Activated CD8-positive, alpha-beta memory T cell treated with anti-CD3 and anti-CD28 coated beads, Interleukin-2, amount 50 U/mL, for 24 hours (primary cell): Measurements from ENCODE around the gene VSTM2A.
"Not testable (repeated sequence)": the region's sequence is repeated elsewhere in the genome, so short reads cannot be mapped to it uniquely, and the experiment has no call there.

Source experiments
- DNase-seq: peaks from one replicate; pipeline ENCODE4 v3.0.0-alpha.2; 2020; ENCODE audit errors: extremely low read depth

The VSTM2A gene, protein sequence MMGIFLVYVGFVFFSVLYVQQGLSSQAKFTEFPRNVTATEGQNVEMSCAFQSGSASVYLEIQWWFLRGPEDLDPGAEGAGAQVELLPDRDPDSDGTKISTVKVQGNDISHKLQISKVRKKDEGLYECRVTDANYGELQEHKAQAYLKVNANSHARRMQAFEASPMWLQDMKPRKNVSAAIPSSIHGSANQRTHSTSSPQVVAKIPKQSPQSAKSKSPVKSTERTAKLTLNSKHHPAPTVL

DNA sequence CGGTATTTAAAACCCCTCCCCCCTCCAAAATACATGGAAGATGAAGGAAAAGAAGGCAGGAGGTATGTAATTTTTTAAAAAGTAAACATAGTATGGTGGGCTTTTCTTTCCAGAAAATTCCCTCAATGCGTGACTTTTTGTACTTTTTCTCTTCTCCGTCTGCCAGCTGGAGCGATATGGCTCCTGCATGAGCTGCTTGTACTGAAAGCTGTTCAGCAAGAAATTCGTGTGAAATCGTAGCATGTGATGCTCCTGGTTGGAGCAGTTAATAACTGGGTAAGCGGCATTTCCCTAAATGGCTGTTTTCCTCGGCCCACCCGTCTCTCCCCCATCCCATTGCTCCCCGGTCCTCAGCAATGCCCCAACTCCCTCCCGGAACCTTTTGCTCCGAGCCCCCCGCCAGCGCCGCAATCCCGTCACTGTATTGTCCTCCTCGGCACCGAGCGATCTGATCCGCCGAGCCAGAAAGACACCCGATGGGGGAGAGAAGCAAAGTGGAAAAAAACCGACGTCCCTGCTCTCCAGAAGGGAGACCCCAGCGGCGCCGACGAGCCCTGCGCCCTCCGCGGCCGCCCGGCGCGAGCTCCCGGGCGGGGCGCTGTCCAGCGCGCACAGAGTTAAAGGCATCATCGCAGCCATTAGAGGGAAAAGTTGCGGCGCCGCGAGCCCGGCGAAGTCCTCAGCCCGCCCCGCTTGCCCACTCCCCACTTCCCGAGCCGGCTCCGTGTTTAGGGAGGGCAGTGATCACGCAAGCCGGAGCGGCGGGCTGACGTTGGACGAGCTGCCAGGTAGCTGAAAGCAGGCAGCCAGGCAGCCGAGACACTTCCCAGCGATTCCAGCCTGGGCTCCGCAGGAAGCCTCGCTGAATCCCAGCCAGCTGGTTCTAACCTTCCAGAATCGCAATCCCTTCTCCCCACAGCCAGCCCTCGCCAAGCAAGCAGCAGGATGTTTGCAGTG lies at the start of gene VSTM2A:
Gene VSTM2A, plus strand, starts transcription at position 707 of the 957 bp plus-strand sequence. CDS start 356 bp downstream, outside the sequence.
- DNase-seq = no peak

DNA sequence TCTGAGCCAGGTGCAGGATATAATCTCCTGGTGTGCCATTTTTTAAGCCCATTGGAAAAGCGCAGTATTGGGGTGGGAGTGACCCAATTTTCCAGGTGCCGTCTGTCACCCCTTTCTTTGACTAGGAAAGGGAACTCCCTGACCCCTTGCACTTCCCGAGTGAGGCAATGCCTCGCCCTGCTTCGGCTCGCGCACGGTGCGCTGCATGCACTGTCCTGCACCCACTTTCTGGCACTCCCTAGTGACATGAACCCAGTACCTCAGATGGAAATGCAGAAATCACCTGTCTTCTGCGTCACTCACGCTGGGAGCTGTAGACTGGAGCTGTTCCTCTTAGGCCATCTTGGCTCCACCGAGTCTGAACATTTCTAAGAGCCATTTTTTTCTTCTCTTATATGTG lies 37.6 kb upstream of the VSTM2A start:
- DNase-seq = not testable (repeated sequence)

DNA sequence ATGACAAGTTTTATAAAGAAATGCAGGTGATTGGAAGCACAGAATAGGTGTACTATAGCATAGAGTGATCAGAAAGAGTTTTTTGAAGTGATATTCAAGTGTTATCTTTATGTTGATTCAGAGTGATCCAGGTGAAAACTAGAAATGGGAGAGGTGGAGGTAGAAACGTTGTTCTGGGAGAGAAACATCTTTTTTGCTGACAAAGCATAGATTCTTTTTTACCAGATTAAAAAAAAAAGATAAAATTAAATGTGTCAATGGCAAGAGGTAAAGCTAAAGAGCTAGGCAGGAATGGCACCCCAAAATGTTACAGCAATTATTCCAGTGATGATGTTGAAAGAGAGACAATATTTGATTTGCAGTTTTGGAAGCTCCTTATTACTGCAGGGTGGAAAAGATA lies 12.6 kb upstream of the VSTM2A start:
- DNase-seq = no peak

DNA sequence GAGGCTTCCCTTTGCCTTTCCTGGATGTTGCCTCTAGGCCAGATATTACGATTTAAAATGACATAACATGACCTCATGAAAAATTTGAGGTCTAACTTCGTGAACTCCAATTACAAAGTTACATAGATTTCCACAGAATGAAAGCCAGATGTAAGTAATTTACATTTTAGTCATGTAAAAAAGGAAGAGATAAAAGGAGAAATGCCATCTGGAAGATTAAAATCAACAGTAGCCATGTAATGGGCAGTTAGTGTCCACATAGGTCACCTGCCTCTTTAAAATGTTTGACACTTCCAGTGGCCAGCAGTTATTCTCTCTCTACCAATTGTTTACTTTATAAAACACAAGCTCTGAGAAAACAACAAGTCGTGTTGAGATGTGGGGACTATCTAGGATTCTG lies 4.1 kb upstream of the VSTM2A start:
- DNase-seq = no peak

DNA sequence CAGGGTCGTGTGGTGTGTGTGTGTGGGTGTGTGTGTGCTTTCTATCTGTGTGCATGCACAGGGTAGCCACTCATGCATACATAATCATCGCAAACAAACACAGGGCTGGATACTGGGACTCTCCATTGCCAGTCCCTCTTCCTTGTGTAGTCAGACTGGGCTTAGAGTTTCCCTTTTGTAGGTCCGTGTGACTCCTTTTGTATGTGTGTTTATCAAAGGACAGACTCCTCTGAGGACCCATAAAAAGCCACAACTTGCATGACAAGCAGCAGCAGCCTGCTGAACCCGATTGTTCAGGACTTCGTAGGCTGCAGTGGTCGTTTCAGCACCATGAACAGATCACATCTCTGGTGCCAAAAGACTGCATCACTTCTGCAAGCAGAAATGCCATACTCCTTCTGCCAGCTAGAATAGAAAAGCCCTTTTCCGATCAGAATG lies 895 bp downstream of the VSTM2A start:
- no peak for DNase-seq

DNA sequence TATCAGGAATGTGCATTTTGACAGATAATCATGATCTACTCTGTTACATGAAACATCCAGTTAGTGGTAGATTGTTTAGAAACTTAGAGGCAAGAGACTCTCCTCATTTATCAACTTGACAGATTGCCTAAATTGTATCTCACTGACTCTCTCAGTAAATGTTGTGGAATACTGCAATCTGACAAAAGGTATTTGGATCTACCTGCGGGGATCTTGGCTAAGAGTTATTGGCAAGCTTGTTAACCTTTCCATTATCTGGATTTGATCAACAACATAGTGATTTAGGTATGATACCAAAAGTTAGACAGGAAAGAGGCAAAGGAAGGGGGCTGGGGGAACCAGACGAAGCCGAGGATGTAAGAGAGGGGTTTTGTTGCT lies 2.0 kb downstream of the VSTM2A start:
- DNase-seq = no peak

DNA sequence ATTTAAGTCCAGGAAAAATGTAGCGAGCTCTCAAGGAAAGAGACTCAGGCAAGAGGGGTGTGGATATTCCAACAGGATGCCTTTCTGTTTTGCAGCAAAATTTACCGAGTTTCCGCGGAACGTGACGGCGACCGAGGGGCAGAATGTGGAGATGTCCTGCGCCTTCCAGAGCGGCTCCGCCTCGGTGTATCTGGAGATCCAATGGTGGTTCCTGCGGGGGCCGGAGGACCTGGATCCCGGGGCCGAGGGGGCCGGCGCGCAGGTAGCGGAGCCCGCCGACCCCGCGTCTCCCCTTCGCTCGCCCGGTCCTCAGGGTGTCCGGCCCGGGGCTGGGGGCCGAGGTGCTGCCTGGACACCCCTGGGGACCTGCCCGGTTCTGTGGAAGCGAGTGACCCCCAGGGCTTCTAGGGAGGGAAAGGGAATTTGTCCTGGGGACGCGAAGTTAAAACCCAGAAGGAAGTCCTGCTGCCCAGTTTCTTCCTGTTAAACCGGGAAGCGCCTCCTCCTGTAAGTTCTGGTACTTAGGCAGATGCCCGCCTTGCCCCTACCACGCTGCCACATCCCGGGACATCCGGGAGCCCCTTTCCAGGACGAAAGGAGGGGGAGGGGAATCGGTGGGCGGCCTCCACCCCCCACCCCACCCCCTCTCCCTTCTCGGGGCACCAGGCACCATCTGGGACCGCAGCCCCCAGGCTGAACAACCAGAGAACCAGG lies 2.5 kb downstream of the VSTM2A start:
- DNase-seq = no peak

DNA sequence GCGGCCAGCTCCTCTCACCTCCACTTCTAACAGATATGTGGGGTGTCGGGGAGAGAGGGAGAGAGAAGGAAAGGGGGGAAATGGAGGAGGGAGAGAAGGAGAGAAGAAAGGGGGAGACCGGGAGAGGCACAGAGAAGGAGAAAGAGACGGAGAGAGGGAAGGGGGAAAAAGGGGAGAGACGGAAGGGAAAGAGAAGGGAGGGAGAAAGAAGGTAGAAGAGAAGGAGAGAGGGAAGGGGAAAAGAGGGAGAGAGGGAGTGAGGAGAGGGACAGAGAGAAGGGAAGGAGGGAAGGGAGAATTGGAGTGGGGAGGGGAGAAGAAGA lies 3.0 kb downstream of the VSTM2A start:
- no peak for DNase-seq

DNA sequence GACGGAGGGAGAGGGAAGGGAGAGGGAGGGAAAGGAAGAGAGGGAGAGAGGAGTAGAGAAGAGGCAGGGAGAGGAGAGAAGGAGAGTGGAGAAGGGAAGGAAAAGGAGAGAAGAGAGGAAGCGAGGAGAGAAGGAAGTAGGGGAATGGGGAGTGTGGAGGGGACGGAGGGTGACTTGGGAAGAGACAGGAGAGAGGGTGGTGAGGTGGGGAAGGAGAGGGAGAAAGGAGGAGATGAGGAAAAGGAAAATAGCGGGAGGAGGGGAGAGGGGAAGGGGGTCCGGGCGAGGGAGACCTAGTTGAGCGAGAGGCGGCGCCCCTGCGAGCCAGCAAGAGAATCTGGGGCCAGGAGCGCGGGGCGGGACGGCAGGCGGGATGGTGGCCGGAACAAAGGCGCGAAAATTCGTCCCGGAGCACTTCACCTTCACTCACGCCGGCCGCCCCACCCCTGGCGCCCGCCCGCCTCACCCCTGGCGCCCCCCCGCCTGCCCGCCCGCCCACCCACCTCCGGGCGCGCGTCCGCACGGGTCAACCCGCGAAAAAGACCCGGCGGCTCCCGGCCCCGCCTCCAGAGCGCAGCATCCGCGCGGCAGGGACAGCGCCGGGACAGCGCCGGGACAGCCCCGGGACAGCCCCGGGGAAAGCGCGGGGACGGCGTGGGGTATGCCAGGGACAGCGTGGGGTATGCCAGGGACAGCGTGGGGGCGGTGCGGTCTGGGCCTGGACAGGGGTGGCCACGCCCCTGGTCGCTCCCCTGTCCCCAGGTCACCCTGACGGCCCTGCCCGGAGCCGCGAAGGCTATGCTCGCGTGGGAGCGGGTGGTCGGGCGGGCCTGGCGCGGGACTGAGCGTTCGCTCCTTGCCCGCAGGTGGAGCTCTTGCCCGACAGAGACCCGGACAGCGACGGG lies 4.2 kb downstream of the VSTM2A start:
- DNase-seq = no peak

DNA sequence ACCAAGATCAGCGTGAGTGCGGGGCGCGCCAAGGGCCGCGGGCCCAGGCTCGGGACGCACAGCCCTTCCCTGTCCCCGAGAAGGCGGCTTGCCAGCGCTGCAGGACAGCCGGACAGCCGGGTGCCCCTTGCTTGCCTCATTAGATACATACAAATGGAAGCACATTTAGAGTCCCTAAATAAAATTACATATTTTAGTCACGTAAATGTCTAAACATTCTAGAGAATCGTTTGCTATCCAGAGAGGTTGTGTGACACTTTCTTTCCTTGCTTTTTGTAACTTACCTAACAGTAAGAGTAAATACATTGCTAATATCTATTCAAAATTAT lies 4.8 kb downstream of the VSTM2A start:
- no peak for DNase-seq

DNA sequence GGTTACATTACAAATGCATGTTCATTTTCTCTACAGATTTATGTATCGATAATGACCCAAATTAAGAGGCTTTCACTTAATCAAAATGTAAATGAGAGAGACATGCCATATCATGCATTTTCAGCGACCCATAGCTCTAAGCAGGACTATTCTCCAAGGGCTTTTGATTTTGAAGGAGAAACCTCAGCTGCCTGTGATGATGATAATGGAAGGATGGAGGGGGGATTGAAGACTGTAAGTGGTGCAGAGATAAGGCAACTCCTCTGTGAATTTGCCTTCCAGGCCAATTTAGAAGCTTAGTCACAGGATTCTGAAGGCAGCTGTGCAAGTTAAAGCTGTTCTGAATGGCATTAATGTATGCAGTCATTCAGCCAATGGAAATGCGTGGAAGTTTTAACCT lies 8.3 kb downstream of the VSTM2A start:
- DNase-seq = no peak

DNA sequence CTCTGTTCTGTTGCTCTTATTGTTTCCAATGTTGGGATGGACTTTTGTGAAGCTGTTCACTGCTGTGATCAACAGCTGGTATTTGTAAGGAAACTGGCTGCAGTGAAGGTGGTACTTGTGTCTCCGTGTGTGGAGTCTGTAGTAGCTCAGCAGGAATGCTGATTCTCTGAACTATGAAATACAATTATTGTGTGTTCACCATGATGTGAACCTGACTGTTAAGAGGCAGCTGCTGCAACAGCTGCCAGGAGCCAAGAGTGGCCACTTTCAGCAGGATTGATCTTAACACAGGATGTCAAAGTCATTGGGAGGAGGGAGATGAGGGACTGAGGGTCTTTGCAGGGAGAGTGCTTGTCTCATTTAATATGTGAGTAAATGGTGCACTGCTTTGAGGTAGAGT lies 13.9 kb downstream of the VSTM2A start:
- DNase-seq = no peak

DNA sequence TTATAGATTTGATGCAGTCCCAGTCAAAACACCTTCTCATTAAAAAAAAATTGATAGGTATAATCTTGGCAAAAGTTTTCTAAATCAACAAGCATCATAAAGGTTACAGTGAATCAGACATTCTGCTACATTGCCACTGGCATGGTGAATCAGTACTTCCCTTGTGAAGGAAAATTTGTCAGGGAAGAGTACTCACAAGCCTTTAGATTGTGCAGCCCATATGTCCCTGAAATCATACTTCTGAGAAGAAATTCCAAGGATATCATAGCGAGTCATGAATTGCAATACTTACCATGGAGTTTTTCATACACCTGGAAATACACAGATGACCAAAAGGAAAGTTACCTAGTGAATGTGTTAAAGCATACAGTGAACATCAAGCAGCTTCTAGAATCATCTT lies 17.2 kb downstream of the VSTM2A start:
- DNase-seq = no peak

DNA sequence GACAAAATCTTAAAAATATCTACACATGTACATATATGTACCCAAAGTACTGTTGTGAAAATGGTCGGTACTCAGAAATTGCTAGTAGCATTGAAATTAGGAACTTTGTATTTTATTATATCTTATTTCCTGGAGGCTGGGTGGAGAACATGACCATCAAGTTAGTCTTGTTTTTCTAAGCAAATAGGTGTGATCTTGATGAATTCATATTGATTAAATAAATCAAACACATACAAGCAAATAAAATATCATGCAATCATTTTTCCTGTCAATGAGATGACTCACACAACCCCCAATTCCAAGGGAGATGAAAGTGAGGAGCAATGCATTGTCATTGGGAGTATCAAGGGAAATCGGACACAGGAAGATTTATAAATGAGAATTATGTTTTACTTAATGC lies 18.0 kb downstream of the VSTM2A start:
- DNase-seq = no peak

DNA sequence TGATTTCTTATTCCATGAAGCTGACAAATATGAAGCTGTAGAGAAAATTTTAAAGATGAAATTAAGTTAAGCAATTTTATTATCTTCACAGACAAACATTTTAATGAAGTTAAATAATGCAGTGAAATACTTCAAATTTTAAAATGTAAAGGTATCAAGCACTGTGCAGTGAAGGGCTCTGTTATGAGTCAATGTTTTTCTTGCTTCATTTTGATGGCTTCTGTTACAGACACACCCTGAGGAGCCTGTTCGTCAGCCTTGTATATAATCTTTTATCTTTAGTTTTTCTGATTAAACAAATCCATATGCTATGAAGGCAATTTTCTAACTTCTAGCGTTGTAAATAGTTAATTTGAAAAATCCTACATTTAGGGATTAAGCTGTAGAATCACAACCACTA lies 18.5 kb downstream of the VSTM2A start:
- no peak for DNase-seq

DNA sequence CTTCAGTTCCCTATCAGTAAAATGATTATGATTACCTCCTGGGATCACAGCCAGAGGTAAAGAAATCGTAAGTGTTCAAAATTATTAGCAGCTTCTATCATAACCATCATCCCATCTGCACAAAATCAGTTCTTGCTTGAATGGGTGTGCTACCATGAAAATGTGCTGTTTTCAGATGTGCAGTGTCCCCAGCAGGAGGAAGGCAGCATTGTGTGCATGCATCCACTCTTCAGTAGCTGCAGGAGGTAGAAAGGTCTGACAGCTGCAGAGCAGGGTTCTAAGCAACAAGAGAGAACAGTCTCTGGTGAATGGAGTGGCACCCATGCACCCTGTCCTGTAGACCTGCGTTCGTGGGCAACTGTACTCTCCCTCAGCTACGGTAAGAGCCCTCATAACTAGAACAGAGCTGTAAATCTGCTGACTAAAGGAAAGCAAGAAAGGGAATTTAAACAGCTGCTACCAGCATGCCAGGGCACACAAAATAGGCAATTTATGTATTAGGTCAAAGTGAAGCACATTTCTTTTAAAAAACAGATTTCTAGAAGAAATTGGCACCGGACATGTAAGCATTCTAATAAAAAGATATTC lies 21.2 kb downstream of the VSTM2A start:
- no peak for DNase-seq

DNA sequence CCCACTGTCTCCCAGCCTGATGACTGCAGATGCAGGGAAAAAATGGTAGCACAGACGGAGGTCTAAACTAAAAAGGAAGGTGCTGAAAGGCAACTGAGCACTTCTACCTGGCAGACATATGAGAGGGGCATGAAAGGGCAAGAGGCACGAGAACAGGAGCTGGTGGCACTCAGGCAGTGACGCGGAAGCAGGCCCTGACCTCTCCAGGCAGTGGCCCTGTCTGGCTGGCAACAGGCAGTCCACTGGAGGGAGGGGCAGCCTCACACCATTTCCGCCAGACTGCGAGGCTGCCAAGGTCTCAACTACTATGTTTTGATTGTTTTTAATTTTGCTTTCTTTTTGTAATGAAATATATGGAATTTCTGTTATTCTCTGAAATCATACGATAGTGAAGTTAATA lies 23.3 kb downstream of the VSTM2A start:
- DNase-seq = no peak

DNA sequence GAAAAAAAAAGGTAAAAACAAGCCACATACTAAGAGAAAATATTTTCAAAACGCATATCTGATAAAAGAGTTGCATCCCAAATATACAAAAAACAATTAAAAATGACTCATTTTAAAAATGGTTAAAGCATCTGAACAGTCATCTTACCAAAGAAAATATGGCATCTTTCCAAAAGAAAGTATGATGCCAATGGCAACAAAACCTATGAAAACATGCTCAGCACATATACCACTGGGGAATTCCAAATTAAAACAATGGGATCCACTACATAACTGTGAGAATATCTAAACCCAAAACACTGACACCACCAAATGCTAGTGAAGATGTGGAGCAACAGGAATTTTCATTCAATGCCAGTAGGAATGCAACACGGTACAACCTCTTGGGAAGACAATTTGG lies 39.3 kb downstream of the VSTM2A start:
- no peak for DNase-seq

DNA sequence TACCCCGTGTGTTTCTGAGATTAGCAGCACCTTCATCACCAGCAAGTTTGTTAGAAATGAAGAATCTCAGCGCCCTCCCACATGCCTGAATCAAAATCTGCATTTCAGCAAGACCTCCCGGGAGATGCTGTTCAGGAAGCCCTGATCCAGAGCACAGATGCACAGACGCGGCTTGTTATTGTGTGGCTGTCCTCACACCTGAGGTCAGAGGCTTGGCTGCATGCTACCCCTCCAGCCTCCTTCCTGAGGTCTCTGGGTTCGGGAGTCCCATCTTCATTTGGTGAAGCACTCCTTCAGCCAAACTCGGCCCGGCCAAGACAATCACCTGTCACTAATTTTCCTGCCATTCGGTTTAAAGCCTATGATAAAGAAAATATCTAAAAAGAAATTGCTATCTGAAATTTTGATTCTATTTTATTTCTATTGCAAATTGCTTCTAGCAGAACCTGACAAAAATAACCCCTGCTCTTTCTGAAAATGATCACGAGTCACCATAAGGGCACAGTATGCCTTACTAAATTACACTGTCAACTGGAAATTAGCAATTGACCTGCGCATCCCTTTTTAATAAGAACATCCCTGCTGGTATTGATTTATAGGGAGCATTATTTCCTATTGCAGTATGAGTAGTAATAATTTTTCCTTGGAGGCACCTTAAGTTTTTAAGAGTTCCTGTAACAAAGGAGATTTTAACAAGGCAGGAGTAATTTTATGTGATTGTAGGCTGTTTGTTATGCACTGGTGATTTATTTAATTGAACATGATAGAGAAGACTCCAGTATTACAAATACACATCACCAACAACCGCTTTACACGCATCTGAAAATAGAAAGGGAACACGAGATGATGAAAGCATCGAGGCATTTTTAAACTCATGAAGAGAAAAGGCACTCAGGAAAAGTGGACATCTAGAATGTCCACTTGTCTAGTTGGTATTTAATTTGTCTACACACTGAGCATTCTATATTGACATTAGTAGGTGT lies 49.5 kb downstream of the VSTM2A start:
- no peak for DNase-seq

DNA sequence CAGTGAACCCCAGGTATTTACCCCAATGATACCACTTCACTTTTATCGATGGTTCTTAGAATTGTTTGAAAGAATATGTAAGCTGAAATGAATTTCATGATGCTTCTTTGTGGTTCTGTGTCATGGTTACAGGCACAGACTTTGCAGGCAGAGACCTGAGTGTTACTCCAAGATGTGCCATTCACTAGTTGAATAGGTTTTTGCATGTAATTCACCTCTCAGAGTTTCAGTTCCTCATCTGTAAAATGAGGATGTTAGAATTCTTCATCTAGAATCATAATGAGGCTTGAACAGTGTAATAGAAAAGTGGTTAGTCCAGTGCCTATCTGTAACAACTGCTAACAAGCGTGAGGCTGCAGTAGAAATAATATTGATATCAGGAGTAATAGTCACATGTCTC lies 54.6 kb downstream of the VSTM2A start:
- DNase-seq = no peak
